Suprapubic skin (tissue), 4 donors: Measurements from ENCODE around the gene RDX. TPM values are rescaled to one million over a fixed set of nuclear protein-coding genes. Genes with fewer than 3 reads are reported as not detected.

Experiments used
- DNase-seq, 2 donors: peaks; one replicate each; pipeline ENCODE4 v3.0.0-alpha.2; 2019; ENCODE audit warnings: low spot score in 2 of 2
- H3K27ac ChIP-seq: fragments of 200-600 bp; sonication (generic); one replicate; pipeline ENCODE4 v1.5.1; 2019
- H3K27me3 ChIP-seq: fragments of 200-600 bp; sonication (generic); one replicate; pipeline ENCODE4 v1.5.1; 2019
- H3K36me3 ChIP-seq: fragments of 200-600 bp; sonication (generic); one replicate; pipeline ENCODE4 v1.5.1; 2019
- H3K4me1 ChIP-seq: fragments of 200-600 bp; sonication (generic); one replicate; pipeline ENCODE4 v1.5.1; 2019
- H3K4me3 ChIP-seq: fragments of 200-600 bp; sonication (generic); one replicate; pipeline ENCODE4 v1.5.1; 2019; ENCODE audit warnings: mild to moderate bottlenecking
- H3K9me3 ChIP-seq: fragments of 200-600 bp; sonication (generic); one replicate; pipeline ENCODE4 v1.5.1; 2019
- EP300 ChIP-seq: sonication (generic); formaldehyde crosslinking; IDR thresholded peaks from one replicate; pipeline ENCODE4 v1.6.1; 2017; ENCODE audit warnings: antibody characterized with exemption
- POLR2A ChIP-seq, 2 donors: fragments of 450-650 bp; IDR thresholded peaks; one replicate each; pipeline ENCODE4 v1.6.1; 2017; ENCODE audit warnings: antibody characterized with exemption in 2 of 2, mild to moderate bottlenecking in 2 of 2, moderate library complexity in 2 of 2
- POLR2AphosphoS5 ChIP-seq, 3 donors: sonication (generic); formaldehyde crosslinking; IDR thresholded peaks; one replicate each; pipeline ENCODE4 v1.6.1; 2017; ENCODE audit warnings: antibody characterized with exemption in 3 of 3
- WGBS: methylation state at CpG from one replicate; pipeline ENCODE4 v1.1.5; 2018; 5-methylcytosine and 5-hydroxymethylcytosine counted together
- total RNA-seq, 4 donors: library from RNA; depleted of rRNA; stranded (reverse); fragments of >200 nt; gene quantifications; one replicate each; pipeline ENCODE4 v1.1.0, GENCODE V29; 2016
- TF ChIP-seq, protein P1 (sequence below), 2 donors: fragments of 200-600 bp in 1 of 2; fragments of 450-650 bp in 1 of 2; sonication (generic) in 1 of 2; IDR thresholded peaks; one replicate each; pipeline ENCODE4 v1.5.1; 2016 to 2019; ENCODE audit warnings: antibody characterized with exemption in 2 of 2, mild to moderate bottlenecking in 1 of 2, moderate library complexity in 1 of 2

The RDX gene
- total RNA-seq, 4 donors from 2014 or later = 24.8 to 46.4 (median 38.3) TPM

DNA sequence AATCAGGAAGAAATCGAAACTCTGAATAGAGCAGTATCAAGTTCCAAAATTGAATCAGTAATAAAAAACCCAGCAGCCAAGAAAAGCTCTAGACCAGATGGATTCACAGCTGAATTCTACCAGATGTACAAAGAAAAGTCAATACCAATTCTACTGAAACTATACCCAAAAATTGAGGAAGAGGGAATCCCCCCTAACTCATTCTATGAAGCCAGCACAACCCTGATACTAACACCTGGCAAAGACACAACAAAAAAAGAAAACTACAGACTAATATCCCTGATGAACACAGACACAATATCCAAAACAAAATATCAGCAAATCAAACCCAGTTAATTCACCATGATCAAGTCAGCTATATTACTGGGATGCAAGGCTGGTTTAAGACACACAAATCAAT lies 105.5 kb downstream of the RDX start:
- no peaks in the 10 kb centered on the region for H3K4me1 ChIP-seq
- H3K4me3 ChIP-seq = no peak overlapping the region
- H3K27ac ChIP-seq = no peak overlapping the region
- DNase-seq = no peak
- no peak for TF ChIP-seq POLR2AphosphoS5 (IDR thresholded peaks at IDR 0.05)
- no peak for TF ChIP-seq EP300
- TF ChIP-seq, protein P1, sequence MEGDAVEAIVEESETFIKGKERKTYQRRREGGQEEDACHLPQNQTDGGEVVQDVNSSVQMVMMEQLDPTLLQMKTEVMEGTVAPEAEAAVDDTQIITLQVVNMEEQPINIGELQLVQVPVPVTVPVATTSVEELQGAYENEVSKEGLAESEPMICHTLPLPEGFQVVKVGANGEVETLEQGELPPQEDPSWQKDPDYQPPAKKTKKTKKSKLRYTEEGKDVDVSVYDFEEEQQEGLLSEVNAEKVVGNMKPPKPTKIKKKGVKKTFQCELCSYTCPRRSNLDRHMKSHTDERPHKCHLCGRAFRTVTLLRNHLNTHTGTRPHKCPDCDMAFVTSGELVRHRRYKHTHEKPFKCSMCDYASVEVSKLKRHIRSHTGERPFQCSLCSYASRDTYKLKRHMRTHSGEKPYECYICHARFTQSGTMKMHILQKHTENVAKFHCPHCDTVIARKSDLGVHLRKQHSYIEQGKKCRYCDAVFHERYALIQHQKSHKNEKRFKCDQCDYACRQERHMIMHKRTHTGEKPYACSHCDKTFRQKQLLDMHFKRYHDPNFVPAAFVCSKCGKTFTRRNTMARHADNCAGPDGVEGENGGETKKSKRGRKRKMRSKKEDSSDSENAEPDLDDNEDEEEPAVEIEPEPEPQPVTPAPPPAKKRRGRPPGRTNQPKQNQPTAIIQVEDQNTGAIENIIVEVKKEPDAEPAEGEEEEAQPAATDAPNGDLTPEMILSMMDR (IDR thresholded peaks at IDR 0.05) = no peak
- no peak for TF ChIP-seq POLR2A (IDR thresholded peaks at IDR 0.05)
- H3K36me3 ChIP-seq = no peaks in the 10 kb centered on the region
- no peaks in the 10 kb centered on the region for H3K27me3 ChIP-seq
- WGBS = 77% methylated on average over 1 of the region's 1 CpG
- no peaks in the 10 kb centered on the region for H3K9me3 ChIP-seq

DNA sequence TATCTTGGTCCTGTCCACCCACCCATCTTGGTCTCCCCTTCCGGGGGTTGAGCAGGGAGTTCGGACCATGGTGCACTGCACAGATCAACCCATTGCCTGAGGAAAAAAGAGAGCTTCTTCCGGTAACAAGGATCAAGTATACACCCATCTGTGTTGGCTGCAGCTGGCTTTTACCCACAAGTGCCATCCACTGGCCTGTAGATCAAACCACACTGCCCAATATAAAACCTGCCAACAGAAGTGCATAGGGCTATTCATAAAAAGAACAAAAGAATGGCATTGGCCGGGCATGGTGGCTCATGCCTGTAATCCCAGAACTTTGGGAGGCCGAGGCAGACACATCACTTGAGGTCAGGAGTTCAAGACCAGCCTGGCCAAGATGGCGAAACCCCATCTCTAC lies 108.7 kb downstream of the RDX start:
- no peak overlapping the region for H3K4me3 ChIP-seq
- H3K27ac ChIP-seq = no peak overlapping the region
- TF ChIP-seq, protein P1 (IDR thresholded peaks at IDR 0.05) = no peak
- TF ChIP-seq POLR2AphosphoS5 (IDR thresholded peaks at IDR 0.05) (no peak), EP300 (no peak), POLR2A (IDR thresholded peaks at IDR 0.05) (no peak)
- H3K27me3 ChIP-seq = no peaks in the 10 kb centered on the region
- no peaks in the 10 kb centered on the region for H3K4me1 ChIP-seq
- DNase-seq = no peak
- no peaks in the 10 kb centered on the region for H3K36me3 ChIP-seq
- H3K9me3 ChIP-seq = no peaks in the 10 kb centered on the region
- WGBS = 93% methylated on average over 6 of the region's 6 CpGs

DNA sequence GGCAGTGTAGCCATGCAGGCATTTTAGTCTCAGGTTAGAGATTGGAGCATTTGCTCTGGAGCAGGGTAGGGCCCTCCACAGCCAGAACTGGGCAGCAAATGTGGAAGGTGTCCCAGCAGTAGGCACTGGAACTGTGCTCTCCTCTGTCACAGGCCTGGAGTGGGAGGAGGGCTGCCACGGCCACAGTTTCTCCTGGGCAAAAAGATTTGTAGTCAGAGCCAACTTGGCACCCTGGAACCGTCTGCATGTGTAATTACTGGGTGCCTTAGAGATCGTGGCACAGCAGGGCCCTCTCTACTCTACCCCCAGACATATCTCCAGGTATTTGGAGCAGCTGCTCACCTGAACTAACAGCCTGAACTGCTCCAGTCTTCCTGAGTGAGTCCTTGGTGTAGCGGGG lies 109.5 kb downstream of the RDX start:
- Histone ChIP-seq H3K4me1 (no peaks in the 10 kb centered on the region), H3K36me3 (no peaks in the 10 kb centered on the region), H3K4me3 (no peak overlapping the region), H3K27ac (no peak overlapping the region), H3K9me3 (no peaks in the 10 kb centered on the region), H3K27me3 (no peaks in the 10 kb centered on the region)
- WGBS = 20% methylated on average over 1 of the region's 4 CpGs
- DNase-seq = peak in 1 of 2 donors; percentile 59
- TF ChIP-seq, protein P1 (IDR thresholded peaks at IDR 0.05) = no peak
- no peak for TF ChIP-seq POLR2A (IDR thresholded peaks at IDR 0.05)

DNA sequence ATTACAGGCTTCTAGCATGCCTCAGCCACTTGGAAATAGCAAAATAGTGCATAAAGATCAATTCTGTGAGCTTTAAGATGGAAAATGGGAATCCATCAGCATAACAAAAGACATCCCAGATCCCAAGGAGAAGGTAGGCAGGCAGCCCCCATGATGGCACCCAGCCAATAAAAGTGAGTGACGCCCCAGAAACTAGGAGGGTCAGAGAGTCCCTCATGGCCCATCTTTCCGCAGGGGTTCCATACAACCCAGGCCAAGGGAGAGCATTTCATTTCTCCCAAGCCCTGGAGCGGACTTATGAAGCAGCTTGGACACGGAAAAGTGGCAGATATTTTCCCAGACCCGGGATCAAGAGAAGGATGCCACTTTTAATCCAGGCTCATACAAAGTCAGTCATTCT lies 110.0 kb downstream of the RDX start:
- no peak overlapping the region for H3K4me3 ChIP-seq
- DNase-seq = peak in 1 of 2 donors; percentile 50
- H3K4me1 ChIP-seq = no peaks in the 10 kb centered on the region
- TF ChIP-seq POLR2AphosphoS5 (IDR thresholded peaks at IDR 0.05) (no peak), POLR2A (IDR thresholded peaks at IDR 0.05) (no peak)
- TF ChIP-seq, protein P1 (IDR thresholded peaks at IDR 0.05) = no peak
- WGBS = 91% methylated on average over 5 of the region's 5 CpGs
- H3K36me3 ChIP-seq = no peaks in the 10 kb centered on the region
- no peaks in the 10 kb centered on the region for H3K9me3 ChIP-seq
- no peaks in the 10 kb centered on the region for H3K27me3 ChIP-seq
- no peak overlapping the region for H3K27ac ChIP-seq

DNA sequence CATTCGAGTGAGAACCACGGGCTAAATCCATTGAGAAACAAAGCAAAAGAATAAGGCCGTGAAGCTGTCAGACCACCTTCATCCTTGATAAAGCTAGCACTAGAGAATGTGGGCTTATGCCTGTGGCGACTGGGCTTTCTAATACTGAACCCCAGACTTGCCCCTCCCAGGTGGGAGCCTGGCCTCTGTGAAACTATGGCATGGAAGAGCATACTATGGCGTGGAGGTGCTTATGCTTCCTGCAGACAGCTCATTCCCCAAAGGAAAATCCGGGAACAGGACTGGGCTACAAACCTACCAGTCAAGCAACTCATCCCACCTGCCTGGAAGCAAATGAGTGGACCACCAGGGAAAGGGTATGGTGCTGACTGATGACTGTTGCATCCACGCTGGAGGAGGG lies 110.8 kb downstream of the RDX start:
- no peaks in the 10 kb centered on the region for H3K36me3 ChIP-seq
- no peak overlapping the region for H3K27ac ChIP-seq
- TF ChIP-seq, protein P1 (IDR thresholded peaks at IDR 0.05) = no peak
- TF ChIP-seq POLR2A (IDR thresholded peaks at IDR 0.05) (no peak), POLR2AphosphoS5 (IDR thresholded peaks at IDR 0.05) (no peak)
- no peak for DNase-seq
- no peaks in the 10 kb centered on the region for H3K27me3 ChIP-seq
- no peaks in the 10 kb centered on the region for H3K4me1 ChIP-seq
- H3K4me3 ChIP-seq = no peak overlapping the region
- H3K9me3 ChIP-seq = no peaks in the 10 kb centered on the region
- WGBS = 91% methylated on average over 6 of the region's 7 CpGs
